HepG2 (cell line): Measurements from ENCODE around the gene COPS8. TPM values are rescaled to one million over a fixed set of nuclear protein-coding genes. Genes with fewer than 3 reads are reported as not detected.

Experiments
- ATAC-seq: fragments of 200-7000 bp; cut with Tn5 transposase; 3 replicates; pipeline ENCODE4 v1.9.1; 2020; ENCODE audit warnings: mild to moderate bottlenecking, moderate library complexity
- BruUV-seq: library from RNA; stranded (reverse); fragments of 400-500 nt; replicated peaks from 2 replicates; lab custom pipeline; 2021; lab: Mats Ljungman, UMichigan
- CTCF ChIA-PET: fragments of 300-600 bp; formaldehyde crosslinking; extraction: SDS; loops from one replicate; lab custom pipeline; 2021; ENCODE audit warnings: low total read pairs, inconsistent platforms, low intra/inter-chr PET ratio; lab: Yijun Ruan, JAX
- POLR2A ChIA-PET: fragments of 350-600 bp; sonication (Branson Sonifier 250); formaldehyde crosslinking; loops from one replicate; lab custom pipeline; 2020; ENCODE audit warnings: antibody characterized with exemption, inconsistent platforms; lab: Yijun Ruan, JAX
- DNase-seq: peaks from one replicate; pipeline ENCODE4 v3.0.0-alpha.2; 2015; ENCODE audit warnings: low spot score
- FAIRE-seq: peaks from 3 replicates; lab custom pipeline; 2011; peaks lifted over from hg19 to GRCh38; lab: Jason Lieb, UNC
- H2AFZ ChIP-seq: one replicate; pipeline ENCODE4 v1.6.1; 2011; ENCODE audit warnings: low read length, inconsistent platforms
- H3K27ac ChIP-seq: fragments of 300-600 bp; 3 replicates; pipeline ENCODE4 v1.8.0; 2011; ENCODE audit warnings: mixed run types, mild to moderate bottlenecking, mixed read lengths, low read length, inconsistent platforms; ENCODE audit not compliant: insufficient read depth; ENCODE audit errors: extremely low read length
- H3K27me3 ChIP-seq, 2 experiments: fragments of 200-600 bp in 1 of 2; 2 replicates in 1 of 2; 3 replicates in 1 of 2; pipeline versions ENCODE4 v1.6.0 to v1.8.0; 2011; ENCODE audit warnings: low read length in 2 of 2, mild to moderate bottlenecking in 2 of 2, moderate library complexity in 2 of 2, inconsistent platforms in 1 of 2; ENCODE audit not compliant: insufficient read depth in 2 of 2, control insufficient read depth in 1 of 2
- H3K36me3 ChIP-seq, 2 experiments: fragments of 200-600 bp in 1 of 2; replicated peaks in 1 of 2; 2 replicates in 1 of 2; 3 replicates in 1 of 2; pipeline versions ENCODE4 v1.5.1 to v1.8.0; 2011; ENCODE audit warnings: low read length in 2 of 2, inconsistent platforms in 1 of 2; ENCODE audit not compliant: insufficient read depth in 2 of 2, control insufficient read depth in 1 of 2
- H3K4me1 ChIP-seq: 2 replicates; pipeline ENCODE4 v1.5.1; 2012; ENCODE audit warnings: low read length, inconsistent platforms; ENCODE audit not compliant: insufficient read depth
- H3K4me2 ChIP-seq: 2 replicates; pipeline ENCODE4 v1.6.0; 2011; ENCODE audit warnings: low read depth, low read length, inconsistent platforms
- H3K4me3 ChIP-seq, 3 experiments: fragments of 200-600 bp in 1 of 3; sonication (generic), shearing (Covaris generic) in 1 of 3; replicated peaks in 1 of 3; 2 replicates each; pipeline ENCODE4 v1.5.1; 2011 to 2016; ENCODE audit warnings: low read length in 3 of 3, inconsistent platforms in 2 of 3, low read depth in 2 of 3, mild to moderate bottlenecking in 2 of 3, control low read depth in 1 of 3, mixed read lengths in 1 of 3; ENCODE audit not compliant: insufficient read depth in 1 of 3
- H3K79me2 ChIP-seq: one replicate; pipeline ENCODE4 v1.6.1; 2011; ENCODE audit warnings: low read length, inconsistent platforms; ENCODE audit not compliant: insufficient read depth
- H3K9ac ChIP-seq: 2 replicates; pipeline ENCODE4 v1.6.0; 2011; ENCODE audit warnings: mild to moderate bottlenecking, low read depth, low read length, inconsistent platforms; ENCODE audit not compliant: insufficient read depth
- H3K9me3 ChIP-seq: 2 replicates; pipeline ENCODE4 v1.5.1; 2012; ENCODE audit warnings: mild to moderate bottlenecking, low read length
- H4K20me1 ChIP-seq: 2 replicates; pipeline ENCODE4 v1.6.0; 2011; ENCODE audit warnings: inconsistent platforms, mild to moderate bottlenecking, low read length, moderate library complexity; ENCODE audit not compliant: insufficient read depth
- ATF3 ChIP-seq: sonication (generic); formaldehyde crosslinking; IDR thresholded peaks from 2 replicates; pipeline ENCODE4 v1.4.0; 2020; ENCODE audit warnings: missing genetic modification reagents
- ELF1 ChIP-seq: sonication (generic); formaldehyde crosslinking; IDR thresholded peaks from 2 replicates; pipeline ENCODE4 v1.4.0; 2020; ENCODE audit warnings: missing genetic modification reagents
- ELK4 ChIP-seq: sonication (generic); formaldehyde crosslinking; IDR thresholded peaks from 2 replicates; pipeline ENCODE4 v1.9.0; 2021; ENCODE audit warnings: missing genetic modification reagents, borderline replicate concordance
- FOXM1 ChIP-seq: sonication (generic); formaldehyde crosslinking; IDR thresholded peaks from 2 replicates; pipeline ENCODE4 v1.5.0; 2020; ENCODE audit warnings: missing genetic modification reagents
- KDM6A ChIP-seq: IDR thresholded peaks from 2 replicates; pipeline ENCODE4 v1.6.1; 2016; ENCODE audit warnings: low read depth
- KLF11 ChIP-seq: IDR thresholded peaks from 2 replicates; pipeline ENCODE4 v1.6.1; 2016; ENCODE audit warnings: missing compliant biosample characterization
- KMT2B ChIP-seq: IDR thresholded peaks from 2 replicates; pipeline ENCODE4 v1.6.1; 2016; ENCODE audit warnings: missing genetic modification reagents, missing compliant biosample characterization
- NAIF1 ChIP-seq: sonication (generic); formaldehyde crosslinking; IDR thresholded peaks from 2 replicates; pipeline ENCODE4 v1.5.0; 2020; ENCODE audit warnings: mild to moderate bottlenecking, missing genetic modification reagents, borderline replicate concordance
- POLR2AphosphoS2 ChIP-seq: IDR thresholded peaks from 2 replicates; pipeline ENCODE4 v1.6.1; 2011; ENCODE audit warnings: low read depth, low read length, improper control_type of control experiment
- POLR2G ChIP-seq: fragments of 200-400 bp; formaldehyde crosslinking; IDR thresholded peaks from 2 replicates; pipeline ENCODE4 v1.6.1; 2018; ENCODE audit warnings: mild to moderate bottlenecking, low read depth, low read length, moderate library complexity
- RFXANK ChIP-seq: IDR thresholded peaks from 2 replicates; pipeline ENCODE4 v1.6.1; 2016
- SNAPC4 ChIP-seq: sonication (generic); formaldehyde crosslinking; IDR thresholded peaks from 2 replicates; pipeline ENCODE4 v1.4.0; 2020; ENCODE audit warnings: mild to moderate bottlenecking, missing genetic modification reagents
- TBX2 ChIP-seq: sonication (generic); formaldehyde crosslinking; IDR thresholded peaks from 2 replicates; pipeline ENCODE4 v1.5.0; 2020; ENCODE audit warnings: missing genetic modification reagents, mild to moderate bottlenecking, borderline replicate concordance
- TSC22D2 ChIP-seq: sonication (generic); formaldehyde crosslinking; IDR thresholded peaks from 2 replicates; pipeline ENCODE4 v1.5.1; 2020; ENCODE audit warnings: missing genetic modification reagents, mild to moderate bottlenecking, borderline replicate concordance
- ZNF274 ChIP-seq: sonication (generic); formaldehyde crosslinking; IDR thresholded peaks from 2 replicates; pipeline ENCODE4 v1.5.1; 2020; ENCODE audit warnings: mild to moderate bottlenecking, missing genetic modification reagents
- WGBS: methylation state at CpG from one replicate; pipeline ENCODE4 v1.1.6; 2017; ENCODE audit warnings: low lambda C conversion rate; 5-methylcytosine and 5-hydroxymethylcytosine counted together
- in situ Hi-C: cut with HindIII; loops from 2 replicates; pipeline ENCODE4 v1.10.0; 2017; ENCODE audit warnings: low pct_unique_long_range_greater_than_20kb; ENCODE audit not compliant: extremely low pct_ligation_motif_present
- intact Hi-C: fragments of 100-400 bp; cut with micrococcal nuclease; formaldehyde crosslinking; loops from one replicate; pipeline ENCODE4 v1.10.0; 2022; ENCODE audit not compliant: unreplicated experiment
- polyA plus RNA-seq, 8 experiments: library from polyadenylated mRNA; depleted of rRNA in 3 of 8; stranded (reverse) in 7 of 8; unstranded in 1 of 8; fragments of >200 nt; fragmentation: Illumina TruSeq in 4 of 8; extraction: Trizol in 4 of 8; gene quantifications; 2 replicates each; pipeline versions ENCODE4 v1.2.1 to v1.2.3, GENCODE V29; 2011 to 2016; ENCODE audit warnings: low read depth in 4 of 8, missing spikeins in 1 of 8, mixed read lengths in 1 of 8; ENCODE audit not compliant: insufficient read depth in 1 of 8
- total RNA-seq, 5 experiments: library from RNA; depleted of rRNA; stranded (reverse); fragments of >200 nt; fragmentation: Illumina TruSeq; extraction: Trizol; gene quantifications; 2 replicates each; pipeline ENCODE4 v1.2.3, GENCODE V29; 2016; ENCODE audit warnings: low read depth in 1 of 5
- TF ChIP-seq, protein P1 (sequence below): IDR thresholded peaks from 2 replicates; pipeline ENCODE4 v1.6.1; 2016; ENCODE audit warnings: low read depth, borderline replicate concordance

Gene COPS8
- total and polyA plus RNA-seq, 2 of the 13 experiments (the other 11 are each of a cell fraction or from before 2014, with no cell fraction given): 86.3 to 96.6 TPM

- TF ChIP-seq ELK4 (CRISPR knock-in tag) (no peak), TSC22D2 (no peak), POLR2AphosphoS2 (no peak), ELF1 (no peak)
Observed at GRCh38 chr2:237060534-237061312, 25.0 kb upstream of the COPS8 start (continued).

GRCh38 chr2:237061356-237061755, 24.3 kb upstream of the COPS8 start:
- CTCF ChIA-PET: interaction anchor here (1.1 to 2.2 kb wide), 4 partner anchors 549 to 752 kb away, joined by 5 to 23 read pairs (median 16); no protein-coding TSS in a partner anchor
- FAIRE-seq (no peak), ATAC-seq (no peak; the same call in 2 of the 3 replicates), DNase-seq (no peak)
- in situ Hi-C loops: no loop called here
- Histone ChIP-seq H3K27me3 (no peaks in the 10 kb centered on the region), H4K20me1 (no peaks in the 10 kb centered on the region; the same call in 1 of the 2 replicates), H3K4me1 (peaks cover 7% of the 10 kb centered on the region; the same call in 1 of the 2 replicates), H3K9me3 (no peaks in the 10 kb centered on the region), H2AFZ (no peak overlapping the region), H3K36me3 (no peaks in the 10 kb centered on the region), H3K79me2 (no peaks in the 10 kb centered on the region), H3K27ac (no peak overlapping the region), H3K4me3 (no peak overlapping the region), H3K9ac (no peak overlapping the region), H3K4me2 (no peak overlapping the region)
- POLR2A ChIA-PET: no interaction called here
- intact Hi-C loops: loop anchor here (2.0 kb wide), 1 partner anchor 719 kb away; no protein-coding TSS in a partner anchor
- WGBS: 60% methylated on average over 12 of the region's 12 CpGs
- BruUV-seq: no TSS peak
- TF ChIP-seq KDM6A (CRISPR knock-in tag) (no peak), ZNF274 (CRISPR knock-in tag) (no peak), TBX2 (no peak), ATF3 (CRISPR knock-in tag) (no peak), RFXANK (CRISPR knock-in tag) (no peak), POLR2G (no peak), SNAPC4 (CRISPR knock-in tag) (no peak), NAIF1 (CRISPR knock-in tag) (no peak), FOXM1 (CRISPR knock-in tag) (no peak), KMT2B (CRISPR knock-in tag) (no peak), KLF11 (CRISPR knock-in tag) (no peak)
- TF ChIP-seq, protein P1, sequence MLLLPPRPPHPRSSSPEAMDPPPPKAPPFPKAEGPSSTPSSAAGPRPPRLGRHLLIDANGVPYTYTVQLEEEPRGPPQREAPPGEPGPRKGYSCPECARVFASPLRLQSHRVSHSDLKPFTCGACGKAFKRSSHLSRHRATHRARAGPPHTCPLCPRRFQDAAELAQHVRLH: no peak
